Keratinocyte (primary cell): ENCODE results near the gene HSPG2.

Experiments
- EZH2 ChIP-seq: IDR thresholded peaks from one replicate; pipeline ENCODE4 v1.6.1; 2012; ENCODE audit warnings: inconsistent platforms, mild to moderate bottlenecking, low read length, moderate library complexity
- TF ChIP-seq, protein P1 (sequence below), 3 experiments: IDR thresholded peaks in 1 of 3; conservative IDR thresholded peaks in 1 of 3; optimal IDR thresholded peaks in 1 of 3; 2 replicates in 2 of 3; 3 replicates in 1 of 3; pipeline versions ENCODE3 to v1.5.1; 2011; ENCODE audit warnings: low read length in 3 of 3, mild to moderate bottlenecking in 3 of 3, moderate library complexity in 2 of 3, control low read depth in 1 of 3, inconsistent platforms in 1 of 3; ENCODE audit not compliant: insufficient read depth in 2 of 3; ENCODE audit errors: extremely low read depth in 1 of 3

- TF ChIP-seq, protein P1, sequence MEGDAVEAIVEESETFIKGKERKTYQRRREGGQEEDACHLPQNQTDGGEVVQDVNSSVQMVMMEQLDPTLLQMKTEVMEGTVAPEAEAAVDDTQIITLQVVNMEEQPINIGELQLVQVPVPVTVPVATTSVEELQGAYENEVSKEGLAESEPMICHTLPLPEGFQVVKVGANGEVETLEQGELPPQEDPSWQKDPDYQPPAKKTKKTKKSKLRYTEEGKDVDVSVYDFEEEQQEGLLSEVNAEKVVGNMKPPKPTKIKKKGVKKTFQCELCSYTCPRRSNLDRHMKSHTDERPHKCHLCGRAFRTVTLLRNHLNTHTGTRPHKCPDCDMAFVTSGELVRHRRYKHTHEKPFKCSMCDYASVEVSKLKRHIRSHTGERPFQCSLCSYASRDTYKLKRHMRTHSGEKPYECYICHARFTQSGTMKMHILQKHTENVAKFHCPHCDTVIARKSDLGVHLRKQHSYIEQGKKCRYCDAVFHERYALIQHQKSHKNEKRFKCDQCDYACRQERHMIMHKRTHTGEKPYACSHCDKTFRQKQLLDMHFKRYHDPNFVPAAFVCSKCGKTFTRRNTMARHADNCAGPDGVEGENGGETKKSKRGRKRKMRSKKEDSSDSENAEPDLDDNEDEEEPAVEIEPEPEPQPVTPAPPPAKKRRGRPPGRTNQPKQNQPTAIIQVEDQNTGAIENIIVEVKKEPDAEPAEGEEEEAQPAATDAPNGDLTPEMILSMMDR (optimal IDR thresholded peaks at IDR 0.05 in 1 of 3, IDR thresholded peaks at IDR 0.05 in 1 of 3, conservative IDR thresholded peaks at IDR 0.05 in 1 of 3; ENCODE audit: extremely low read depth in 1 of 3, insufficient read depth in 2 of 3, low read length in 3 of 3) = no peak
- no peak for TF ChIP-seq EZH2
Measured at GRCh38 chr1:21814981-21815582, 122.0 kb downstream of the HSPG2 start.
